CD14-positive monocyte (primary cell): ENCODE measurements around the gene TMEM179. TPM values are rescaled to one million over a fixed set of nuclear protein-coding genes. Genes with fewer than 3 reads are reported as not detected.

Source experiments
- DNase-seq, 3 donors: peaks; one replicate each; pipeline ENCODE4 v3.0.0-alpha.2; 2011 to 2022
- H2AFZ ChIP-seq: 2 replicates; pipeline ENCODE4 v1.6.0; 2012; ENCODE audit warnings: mild to moderate bottlenecking, low read depth, low read length, inconsistent platforms; ENCODE audit not compliant: insufficient read depth, poor library complexity, severe bottlenecking
- H3K27ac ChIP-seq, 2 donors: 1 replicate in 1 of 2; 2 replicates in 1 of 2; pipeline ENCODE4 v1.5.1; 2012 to 2013; ENCODE audit warnings: low read length in 2 of 2, control low read depth in 1 of 2, inconsistent platforms in 1 of 2, low read depth in 1 of 2, mild to moderate bottlenecking in 1 of 2
- H3K27me3 ChIP-seq, 2 donors: one replicate each; pipeline versions ENCODE4 v1.6.0 to v1.6.1; 2011 to 2013; ENCODE audit warnings: low read length in 2 of 2; ENCODE audit not compliant: control insufficient read depth in 2 of 2, insufficient read depth in 2 of 2
- H3K36me3 ChIP-seq, 2 donors: replicated peaks in 1 of 2; 1 replicate in 1 of 2; 2 replicates in 1 of 2; pipeline versions ENCODE4 v1.5.1 to v1.6.1; 2012 to 2013; ENCODE audit warnings: low read length in 2 of 2, control low read depth in 1 of 2, inconsistent platforms in 1 of 2, mild to moderate bottlenecking in 1 of 2; ENCODE audit not compliant: insufficient read depth in 2 of 2, control insufficient read depth in 1 of 2
- H3K4me1 ChIP-seq, 2 donors: 1 replicate in 1 of 2; 2 replicates in 1 of 2; pipeline versions ENCODE4 v1.5.1 to v1.6.1; 2012 to 2013; ENCODE audit warnings: low read length in 2 of 2, control low read depth in 1 of 2, inconsistent platforms in 1 of 2, mild to moderate bottlenecking in 1 of 2, moderate library complexity in 1 of 2; ENCODE audit not compliant: insufficient read depth in 2 of 2, control insufficient read depth in 1 of 2
- H3K4me2 ChIP-seq: replicated peaks from 2 replicates; pipeline ENCODE3; 2012; ENCODE audit warnings: low read length, moderate library complexity, mild to moderate bottlenecking; ENCODE audit not compliant: poor library complexity, severe bottlenecking; ENCODE audit errors: extremely low read depth
- H3K4me3 ChIP-seq, 3 experiments: fragments of 200-600 bp in 1 of 3; sonication (generic) in 1 of 3; replicated peaks in 1 of 3; 1 replicate in 2 of 3; 2 replicates in 1 of 3; pipeline ENCODE4 v1.5.1; 2011 to 2013; ENCODE audit warnings: low read length in 3 of 3, mild to moderate bottlenecking in 3 of 3, control low read depth in 2 of 3, low read depth in 2 of 3, inconsistent platforms in 1 of 3, moderate library complexity in 1 of 3
- H3K79me2 ChIP-seq: 2 replicates; pipeline ENCODE4 v1.6.0; 2012; ENCODE audit warnings: mild to moderate bottlenecking, control low read depth, inconsistent platforms, low read length, moderate library complexity; ENCODE audit not compliant: insufficient read depth
- H3K9ac ChIP-seq: 2 replicates; pipeline ENCODE4 v1.6.0; 2017; ENCODE audit warnings: low read length, mild to moderate bottlenecking; ENCODE audit not compliant: insufficient read depth, poor library complexity, severe bottlenecking
- H3K9me3 ChIP-seq, 2 donors: replicated peaks in 1 of 2; 1 replicate in 1 of 2; 2 replicates in 1 of 2; pipeline versions ENCODE4 v1.5.1 to v1.6.1; 2012 to 2013; ENCODE audit warnings: low read length in 2 of 2, control low read depth in 1 of 2; ENCODE audit not compliant: control insufficient read depth in 1 of 2, insufficient read depth in 1 of 2
- H4K20me1 ChIP-seq: 2 replicates; pipeline ENCODE4 v1.6.0; 2012; ENCODE audit warnings: mild to moderate bottlenecking, low read length, control low read depth, moderate library complexity; ENCODE audit not compliant: insufficient read depth
- H3K27ac Mint-ChIP-seq, 7 donors: one replicate each; pipeline ENCODE4 v1.8.0; 2020; ENCODE audit warnings: mild to moderate bottlenecking in 7 of 7, mixed read lengths in 7 of 7, moderate library complexity in 6 of 7, inconsistent platforms in 2 of 7
- H3K27me3 Mint-ChIP-seq, 3 donors: one replicate each; pipeline ENCODE4 v1.8.0; 2021 to 2022; ENCODE audit warnings: low read depth in 3 of 3, mild to moderate bottlenecking in 3 of 3, mixed read lengths in 3 of 3, moderate library complexity in 3 of 3, inconsistent platforms in 1 of 3
- H3K36me3 Mint-ChIP-seq, 2 donors: one replicate each; pipeline ENCODE4 v1.8.0; 2020; ENCODE audit warnings: mixed read lengths in 2 of 2, inconsistent platforms in 1 of 2, mild to moderate bottlenecking in 1 of 2
- H3K4me1 Mint-ChIP-seq: one replicate; pipeline ENCODE4 v1.8.0; 2020; ENCODE audit warnings: mild to moderate bottlenecking, mixed read lengths
- H3K4me3 Mint-ChIP-seq, 2 donors: one replicate each; pipeline ENCODE4 v1.8.0; 2020; ENCODE audit warnings: mild to moderate bottlenecking in 2 of 2, mixed read lengths in 2 of 2, moderate library complexity in 1 of 2
- H3K9me3 Mint-ChIP-seq, 7 donors: one replicate each; pipeline ENCODE4 v1.8.0; 2020 to 2022; ENCODE audit warnings: mixed read lengths in 7 of 7, mild to moderate bottlenecking in 6 of 7, moderate library complexity in 6 of 7, inconsistent platforms in 2 of 7
- WGBS: methylation state at CpG from one replicate; pipeline ENCODE4 v1.1.5; 2013; ENCODE audit warnings: missing lambda C conversion rate; ENCODE audit not compliant: insufficient coverage; 5-methylcytosine and 5-hydroxymethylcytosine counted together
- intact Hi-C, 2 donors: fragments of 100-400 bp; cut with micrococcal nuclease; formaldehyde crosslinking; loops; one replicate each; pipeline versions ENCODE4 v1.15.0 to v1.15.1; 2023
- polyA plus RNA-seq, 3 donors: library from polyadenylated mRNA; depleted of rRNA in 1 of 3; unstranded in 2 of 3; stranded (reverse) in 1 of 3; fragments of 300-500 nt in 2 of 3; fragments of >200 nt in 1 of 3; fragmentation: Illumina TruSeq in 2 of 3; gene quantifications; 1 replicate in 2 of 3; 2 replicates in 1 of 3; pipeline ENCODE4 v1.2.3, GENCODE V29; 2012 to 2021
- TF ChIP-seq, protein P1 (sequence below): fragments of 200-600 bp; IDR thresholded peaks from one replicate; pipeline ENCODE4 v1.8.0; 2022; ENCODE audit warnings: antibody characterized with exemption, mild to moderate bottlenecking

TMEM179 gene
- polyA plus RNA-seq, 3 donors = not detected

DNA sequence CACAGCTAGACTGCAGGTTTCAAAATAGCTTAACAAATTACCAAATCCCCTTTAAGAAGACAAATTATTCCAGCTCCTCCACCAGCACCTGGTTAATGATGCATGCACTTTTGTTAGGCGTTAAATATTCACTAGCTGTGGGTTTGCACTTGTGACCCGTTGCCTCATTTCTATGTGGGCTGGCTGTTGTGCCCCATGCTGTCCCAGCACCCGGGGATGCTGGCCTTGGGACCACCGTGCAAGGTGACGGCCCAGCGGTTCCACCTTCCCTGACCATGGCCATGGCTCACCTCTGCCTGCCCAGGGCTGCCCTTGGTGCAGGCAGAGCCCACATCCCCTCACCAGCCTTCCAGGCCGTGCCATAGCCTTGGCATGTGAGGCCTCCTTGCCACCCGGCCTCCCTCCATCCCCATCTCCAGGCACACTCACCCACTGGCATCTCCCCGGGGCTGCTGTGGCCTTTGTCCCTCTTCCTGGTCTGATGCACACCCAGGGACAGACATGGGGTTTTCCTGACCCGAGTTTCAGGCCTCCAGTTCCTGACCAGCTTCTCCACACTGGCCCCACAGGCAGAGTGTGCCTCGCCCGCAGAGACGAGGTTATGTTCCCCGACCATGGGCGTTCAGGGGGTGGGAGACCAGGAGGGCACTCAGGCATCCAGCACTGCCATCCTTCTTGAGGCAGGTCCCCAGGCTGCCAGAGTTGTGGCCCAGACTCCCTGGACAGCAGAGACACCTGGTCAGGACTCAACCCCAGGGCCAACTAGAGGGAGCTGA is 45.4 kb downstream of the TMEM179 start:
- intact Hi-C loops = no loop called here
- H3K4me3 Mint-ChIP-seq = peak overlapping the region in 1 of 2 donors; percentile 16
- 95% methylated on average over 15 of the region's 15 CpGs for WGBS
- Histone ChIP-seq H3K4me3 (no peak overlapping the region), H3K27ac (no peak overlapping the region), H3K4me1 (no peaks in the 10 kb centered on the region), H3K36me3 (no peaks in the 10 kb centered on the region), H4K20me1 (no peaks in the 10 kb centered on the region), H3K79me2 (no peaks in the 10 kb centered on the region), H3K9ac (no peak overlapping the region), H3K27me3 (peaks cover 0 to 5% of the 10 kb centered on the region in 2 donors), H3K9me3 (no peaks in the 10 kb centered on the region), H3K4me2 (no peak overlapping the region), H2AFZ (no peak overlapping the region)
- TF ChIP-seq, protein P1, sequence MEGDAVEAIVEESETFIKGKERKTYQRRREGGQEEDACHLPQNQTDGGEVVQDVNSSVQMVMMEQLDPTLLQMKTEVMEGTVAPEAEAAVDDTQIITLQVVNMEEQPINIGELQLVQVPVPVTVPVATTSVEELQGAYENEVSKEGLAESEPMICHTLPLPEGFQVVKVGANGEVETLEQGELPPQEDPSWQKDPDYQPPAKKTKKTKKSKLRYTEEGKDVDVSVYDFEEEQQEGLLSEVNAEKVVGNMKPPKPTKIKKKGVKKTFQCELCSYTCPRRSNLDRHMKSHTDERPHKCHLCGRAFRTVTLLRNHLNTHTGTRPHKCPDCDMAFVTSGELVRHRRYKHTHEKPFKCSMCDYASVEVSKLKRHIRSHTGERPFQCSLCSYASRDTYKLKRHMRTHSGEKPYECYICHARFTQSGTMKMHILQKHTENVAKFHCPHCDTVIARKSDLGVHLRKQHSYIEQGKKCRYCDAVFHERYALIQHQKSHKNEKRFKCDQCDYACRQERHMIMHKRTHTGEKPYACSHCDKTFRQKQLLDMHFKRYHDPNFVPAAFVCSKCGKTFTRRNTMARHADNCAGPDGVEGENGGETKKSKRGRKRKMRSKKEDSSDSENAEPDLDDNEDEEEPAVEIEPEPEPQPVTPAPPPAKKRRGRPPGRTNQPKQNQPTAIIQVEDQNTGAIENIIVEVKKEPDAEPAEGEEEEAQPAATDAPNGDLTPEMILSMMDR = no peak
- no peak for DNase-seq
- H3K27me3 Mint-ChIP-seq = peaks cover 6 to 9% (median 6%) of the 10 kb centered on the region in 3 donors
- peaks cover 3% of the 10 kb centered on the region for H3K4me1 Mint-ChIP-seq
- no peaks in the 10 kb centered on the region for H3K36me3 Mint-ChIP-seq
- H3K27ac Mint-ChIP-seq = no peak overlapping the region
- no peaks in the 10 kb centered on the region for H3K9me3 Mint-ChIP-seq

DNA sequence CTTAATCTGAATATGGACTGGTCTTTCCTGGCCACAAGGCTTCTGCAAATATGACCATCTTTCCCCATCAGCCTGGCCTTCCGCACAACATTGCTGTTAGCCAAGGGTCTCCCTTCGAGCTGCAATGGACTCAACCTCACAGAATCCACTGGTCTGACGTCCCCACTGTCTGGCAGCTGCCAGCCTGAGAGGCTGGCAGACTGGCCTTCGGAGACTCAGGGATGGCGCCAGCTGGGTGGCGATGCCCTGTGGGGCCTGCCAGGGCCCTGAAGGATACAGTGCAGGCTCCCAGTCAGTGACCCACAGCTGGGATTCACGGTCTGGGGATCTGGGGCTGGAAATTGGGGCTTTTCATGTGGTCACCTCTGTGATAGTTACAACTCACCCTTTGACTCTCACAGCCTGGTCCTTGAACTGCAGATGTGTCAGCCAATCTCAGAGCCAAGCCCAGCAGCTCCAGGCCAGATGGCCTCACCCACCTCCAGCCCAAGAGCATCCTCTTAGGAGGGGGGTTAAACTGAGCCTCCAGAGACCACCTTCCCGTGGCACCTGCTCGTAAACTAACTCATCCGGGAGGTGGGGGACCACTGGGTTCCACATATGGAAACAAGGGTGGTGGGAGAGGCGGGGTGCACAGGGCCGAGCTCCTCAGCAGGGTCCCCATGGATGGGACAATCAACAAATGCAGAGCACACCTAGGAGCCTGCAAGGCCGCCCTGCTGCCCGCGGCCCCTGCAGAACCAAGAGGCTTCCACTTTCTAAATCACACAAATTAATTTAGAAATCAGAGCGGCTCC is 46.1 kb downstream of the TMEM179 start:
- TF ChIP-seq, protein P1 = no peak
- H3K4me3 ChIP-seq = no peak overlapping the region
- no peaks in the 10 kb centered on the region for H4K20me1 ChIP-seq
- no peak overlapping the region for H3K4me3 Mint-ChIP-seq
- H3K79me2 ChIP-seq = no peaks in the 10 kb centered on the region
- no peaks in the 10 kb centered on the region for H3K36me3 ChIP-seq
- H3K4me1 Mint-ChIP-seq = no peaks in the 10 kb centered on the region
- H2AFZ ChIP-seq = no peak overlapping the region
- H3K27ac ChIP-seq = no peak overlapping the region
- no peaks in the 10 kb centered on the region for H3K36me3 Mint-ChIP-seq
- no peaks in the 10 kb centered on the region for H3K9me3 Mint-ChIP-seq
- no peaks in the 10 kb centered on the region for H3K27me3 ChIP-seq
- no peak overlapping the region for H3K9ac ChIP-seq
- H3K4me2 ChIP-seq = no peak overlapping the region
- no peaks in the 10 kb centered on the region for H3K9me3 ChIP-seq
- H3K4me1 ChIP-seq = no peaks in the 10 kb centered on the region
- DNase-seq = no peak
- H3K27ac Mint-ChIP-seq = no peak overlapping the region
- intact Hi-C loops = no loop called here
- peaks cover 2 to 6% (median 2%) of the 10 kb centered on the region in 3 donors for H3K27me3 Mint-ChIP-seq
- 94% methylated on average over 10 of the region's 16 CpGs for WGBS
